Measurements from ENCODE around the gene CPNE4. TPM values are rescaled to one million over a fixed set of nuclear protein-coding genes. Genes with fewer than 3 reads are reported as not detected.

Gene CPNE4
- total RNA-seq (2022; extraction: Qiagen RNA extraction; ENCODE audit: low read depth) = 2.9 to 4.7 TPM (median 4.0 TPM) in 5 replicates

GRCh38 chr3:132034486-132035464 is at the start of gene CPNE4:
Gene CPNE4, minus strand, starts transcription at chr3:132035014.

GRCh38 chr3:131502530-131503319 is 532.1 kb downstream of the CPNE4 start, which contains the start of gene MRPL3:
Gene MRPL3, minus strand, starts transcription at chr3:131502971. Its CDS starts 150 bp downstream, at chr3:131502821.

Data from A549 treated with RU486 at 1 μM for 4 hours (cell line).